GM18858 (cell line): ENCODE data around the gene C3orf85.

ENCODE experiments used
- ATAC-seq: cut with Tn5 transposase; IDR thresholded peaks from one replicate; pipeline ENCODE4 v1.9.1; 2021; ENCODE audit not compliant: unreplicated experiment

Gene C3orf85

GRCh38 chr3:109149078-109149477, 12.6 kb downstream of the C3orf85 start:
- ATAC-seq, result no peak

GRCh38 chr3:109152320-109152719, 15.8 kb downstream of the C3orf85 start:
- no peak for ATAC-seq

GRCh38 chr3:109154979-109155378, 18.5 kb downstream of the C3orf85 start:
- ATAC-seq, result no peak

- no peak for ATAC-seq
Observed at GRCh38 chr3:109155828-109156227, 19.3 kb downstream of the C3orf85 start.

- ATAC-seq, result no peak
Observed at GRCh38 chr3:109161487-109162123, 25.1 kb downstream of the C3orf85 start.

GRCh38 chr3:109165905-109166304, 29.4 kb downstream of the C3orf85 start:
- ATAC-seq, result no peak

- no peak for ATAC-seq
Observed at GRCh38 chr3:109171479-109171878, 35.0 kb downstream of the C3orf85 start.

- ATAC-seq, result no peak
Observed at GRCh38 chr3:109175411-109175810, 38.9 kb downstream of the C3orf85 start.

- ATAC-seq, result no peak
Observed at GRCh38 chr3:109176726-109177125, 40.2 kb downstream of the C3orf85 start.

GRCh38 chr3:109177908-109178307, 41.4 kb downstream of the C3orf85 start:
- no peak for ATAC-seq

- no peak for ATAC-seq
Observed at GRCh38 chr3:109178708-109179107, 42.2 kb downstream of the C3orf85 start.

GRCh38 chr3:109184726-109185125, 48.2 kb downstream of the C3orf85 start:
- ATAC-seq, result no peak

- no peak for ATAC-seq
Observed at GRCh38 chr3:109187390-109187789, 50.9 kb downstream of the C3orf85 start.

- no peak for ATAC-seq
Observed at GRCh38 chr3:109188741-109189140, 52.2 kb downstream of the C3orf85 start.

GRCh38 chr3:109191421-109191820, 54.9 kb downstream of the C3orf85 start:
- no peak for ATAC-seq

GRCh38 chr3:109195815-109196214, 59.3 kb downstream of the C3orf85 start:
- no peak for ATAC-seq
